Measurements from ENCODE around the gene TMEM248.

DNA sequence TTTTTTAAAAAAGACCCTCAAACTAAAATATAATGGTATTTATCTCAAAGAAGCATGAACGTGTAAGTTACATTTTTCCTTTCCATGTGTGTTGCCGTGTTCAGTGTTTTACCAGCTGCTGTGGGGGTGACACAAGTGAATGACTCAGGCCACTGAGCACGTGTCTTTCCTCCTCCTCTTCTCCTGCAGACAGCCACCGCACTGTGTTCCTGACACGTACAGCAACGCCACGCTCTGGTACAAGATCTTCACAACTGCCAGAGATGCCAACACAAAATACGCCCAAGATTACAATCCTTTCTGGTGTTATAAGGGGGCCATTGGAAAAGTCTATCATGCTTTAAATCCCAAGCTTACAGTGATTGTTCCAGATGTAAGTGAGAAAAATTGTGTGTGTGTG lies 29.7 kb downstream of the TMEM248 start:
- TF ChIP-seq POLR2AphosphoS5 (IDR thresholded peaks at IDR 0.05; ENCODE audit: low read depth, low read length) = no peak
- no peak for TF ChIP-seq POLR2A (IDR thresholded peaks at IDR 0.05; ENCODE audit: low read depth, low read length)
- no peak for TF ChIP-seq TAF1 (IDR thresholded peaks at IDR 0.05; ENCODE audit: borderline replicate concordance, low read depth, low read length)
